Measurements from ENCODE around the gene LCTL. TPM values are rescaled to one million over a fixed set of nuclear protein-coding genes. Genes with fewer than 3 reads are reported as not detected.

The LCTL gene
- polyA plus RNA-seq, 3 donors = not detected

- Mint-ChIP-seq H3K27me3 (ENCODE audit: low read depth in 3 of 3) (peaks cover 0 to 2% (median 0%) of the 10 kb centered on the region in 3 donors), H3K4me1 (no peaks in the 10 kb centered on the region), H3K9me3 (peaks cover 0 to 1% (median 0%) of the 10 kb centered on the region in 7 donors), H3K36me3 (peaks cover 24 to 47% of the 10 kb centered on the region in 2 donors), H3K4me3 (no peak overlapping the region), H3K27ac (peak overlapping the region in 1 of 7 donors; percentile 50)
- Histone ChIP-seq H3K36me3 (replicated peaks in 1 of 2; ENCODE audit: control insufficient read depth in 1 of 2, insufficient read depth in 2 of 2, low read length in 2 of 2) (peaks cover 7 to 50% of the 10 kb centered on the region in 2 donors), H3K4me1 (ENCODE audit: control insufficient read depth in 1 of 2, insufficient read depth in 2 of 2, low read length in 2 of 2) (no peaks in the 10 kb centered on the region), H3K27ac (ENCODE audit: low read depth in 1 of 2, low read length in 2 of 2) (no peak overlapping the region), H3K9me3 (replicated peaks in 1 of 2; ENCODE audit: control insufficient read depth in 1 of 2, insufficient read depth in 1 of 2, low read length in 2 of 2) (no peaks in the 10 kb centered on the region), H4K20me1 (ENCODE audit: insufficient read depth, low read length) (no peaks in the 10 kb centered on the region), H3K27me3 (ENCODE audit: control insufficient read depth in 2 of 2, insufficient read depth in 2 of 2, low read length in 2 of 2) (no peaks in the 10 kb centered on the region), H3K4me2 (replicated peaks; ENCODE audit: extremely low read depth, low read length, poor library complexity, severe bottlenecking) (no peak overlapping the region), H2AFZ (ENCODE audit: insufficient read depth, low read depth, low read length, poor library complexity, severe bottlenecking) (no peak overlapping the region), H3K79me2 (ENCODE audit: insufficient read depth, low read length) (no peaks in the 10 kb centered on the region), H3K9ac (ENCODE audit: insufficient read depth, low read length, poor library complexity, severe bottlenecking) (no peak overlapping the region), H3K4me3 (replicated peaks in 1 of 3; ENCODE audit: low read depth in 2 of 3, low read length in 3 of 3) (no peak overlapping the region)
- no peak for TF ChIP-seq CTCF (IDR thresholded peaks at IDR 0.05)
- no peak for DNase-seq
- intact Hi-C loops (cut with micrococcal nuclease) = no loop called here
- no CpG with 5 or more reads among the region's 3 CpGs for WGBS (ENCODE audit: insufficient coverage)
These were observed 51.2 kb downstream of the LCTL start for GRCh38 chr15:66514586-66514985.

DNA sequence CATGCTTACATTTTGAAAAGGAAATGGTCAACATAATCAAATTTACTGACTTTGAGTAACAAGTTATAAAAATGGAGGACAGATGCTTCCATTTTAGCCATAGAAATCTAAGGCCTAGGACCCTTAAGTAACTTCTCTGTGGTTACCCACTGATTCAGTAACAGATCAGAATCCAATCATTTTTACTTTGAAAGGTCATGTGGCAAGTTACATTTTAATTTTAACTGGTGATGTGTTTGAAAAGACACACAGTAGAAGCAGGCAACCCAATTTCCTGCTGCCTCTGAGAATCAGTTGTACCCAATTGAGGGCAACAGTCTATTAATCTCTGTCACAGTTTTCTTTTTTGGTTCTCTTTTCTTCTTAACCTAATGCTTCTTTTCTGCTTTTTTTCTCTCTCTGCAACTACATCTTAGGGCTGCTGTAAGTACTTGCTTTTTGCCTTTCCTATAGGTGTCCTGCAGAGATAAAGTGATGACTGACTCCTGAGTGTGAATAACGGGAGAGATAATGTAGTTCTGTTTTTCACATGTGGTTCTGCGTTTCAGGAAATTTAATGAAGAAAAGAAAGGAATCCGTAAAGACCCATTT lies 57.4 kb downstream of the LCTL start:
- peaks cover 14 to 17% of the 10 kb centered on the region in 2 donors for H3K4me1 ChIP-seq (ENCODE audit: control insufficient read depth in 1 of 2, insufficient read depth in 2 of 2, low read length in 2 of 2)
- intact Hi-C loops (cut with micrococcal nuclease) = no loop called here
- WGBS (ENCODE audit: insufficient coverage) = no CpG with 5 or more reads among the region's 3 CpGs
- H3K9me3 ChIP-seq (replicated peaks in 1 of 2; ENCODE audit: control insufficient read depth in 1 of 2, insufficient read depth in 1 of 2, low read length in 2 of 2) = no peaks in the 10 kb centered on the region
- no peak overlapping the region for H3K4me2 ChIP-seq (replicated peaks; ENCODE audit: extremely low read depth, low read length, poor library complexity, severe bottlenecking)
- peaks cover 0 to 2% (median 0%) of the 10 kb centered on the region in 3 donors for H3K27me3 Mint-ChIP-seq (ENCODE audit: low read depth in 3 of 3)
- H4K20me1 ChIP-seq (ENCODE audit: insufficient read depth, low read length) = peaks cover 8% of the 10 kb centered on the region
- H3K27ac ChIP-seq (ENCODE audit: low read depth in 1 of 2, low read length in 2 of 2) = no peak overlapping the region
- H3K4me1 Mint-ChIP-seq = peaks cover 14% of the 10 kb centered on the region
- H3K9me3 Mint-ChIP-seq = no peaks in the 10 kb centered on the region
- no peak overlapping the region for H3K4me3 Mint-ChIP-seq
- DNase-seq = no peak
- peaks cover 42% of the 10 kb centered on the region for H3K79me2 ChIP-seq (ENCODE audit: insufficient read depth, low read length)
- H3K27me3 ChIP-seq (ENCODE audit: control insufficient read depth in 2 of 2, insufficient read depth in 2 of 2, low read length in 2 of 2) = no peaks in the 10 kb centered on the region
- H2AFZ ChIP-seq (ENCODE audit: insufficient read depth, low read depth, low read length, poor library complexity, severe bottlenecking) = no peak overlapping the region
- H3K4me3 ChIP-seq (replicated peaks in 1 of 3; ENCODE audit: low read depth in 2 of 3, low read length in 3 of 3) = no peak overlapping the region
- peak overlapping the region in 1 of 7 donors; percentile 3 for H3K27ac Mint-ChIP-seq
- no peak overlapping the region for H3K9ac ChIP-seq (ENCODE audit: insufficient read depth, low read length, poor library complexity, severe bottlenecking)
- H3K36me3 ChIP-seq (replicated peaks in 1 of 2; ENCODE audit: control insufficient read depth in 1 of 2, insufficient read depth in 2 of 2, low read length in 2 of 2) = peaks cover 0 to 6% of the 10 kb centered on the region in 2 donors
- H3K36me3 Mint-ChIP-seq = peaks cover 4 to 6% of the 10 kb centered on the region in 2 donors
- no peak for TF ChIP-seq CTCF (IDR thresholded peaks at IDR 0.05)

Data from CD14-positive monocyte (primary cell).